Skeletal muscle satellite cell (primary cell): ENCODE data around the gene RAB11FIP4.

Experiments used
- H3K27me3 ChIP-seq: 2 replicates; pipeline ENCODE4 v1.7.0; 2013; ENCODE audit warnings: low read length; ENCODE audit not compliant: control insufficient read depth, insufficient read depth
- H3K36me3 ChIP-seq: 2 replicates; pipeline ENCODE4 v1.7.0; 2013; ENCODE audit warnings: mild to moderate bottlenecking, control low read depth, low read length; ENCODE audit not compliant: insufficient read depth
- H3K4me1 ChIP-seq: 2 replicates; pipeline ENCODE4 v1.7.0; 2013; ENCODE audit warnings: low read length; ENCODE audit not compliant: control insufficient read depth, insufficient read depth
- H3K4me2 ChIP-seq: 2 replicates; pipeline ENCODE4 v1.7.0; 2013; ENCODE audit warnings: mild to moderate bottlenecking, low read length
- H3K4me3 ChIP-seq: 2 replicates; pipeline ENCODE4 v1.7.0; 2013; ENCODE audit warnings: low read length
- H3K9ac ChIP-seq: 2 replicates; pipeline ENCODE4 v1.7.0; 2013; ENCODE audit warnings: mild to moderate bottlenecking, low read depth, low read length, moderate library complexity
- H3K9me3 ChIP-seq: replicated peaks from 2 replicates; pipeline ENCODE4 v1.7.0; 2013; ENCODE audit warnings: mild to moderate bottlenecking, control low read depth, low read length

RAB11FIP4 gene

DNA sequence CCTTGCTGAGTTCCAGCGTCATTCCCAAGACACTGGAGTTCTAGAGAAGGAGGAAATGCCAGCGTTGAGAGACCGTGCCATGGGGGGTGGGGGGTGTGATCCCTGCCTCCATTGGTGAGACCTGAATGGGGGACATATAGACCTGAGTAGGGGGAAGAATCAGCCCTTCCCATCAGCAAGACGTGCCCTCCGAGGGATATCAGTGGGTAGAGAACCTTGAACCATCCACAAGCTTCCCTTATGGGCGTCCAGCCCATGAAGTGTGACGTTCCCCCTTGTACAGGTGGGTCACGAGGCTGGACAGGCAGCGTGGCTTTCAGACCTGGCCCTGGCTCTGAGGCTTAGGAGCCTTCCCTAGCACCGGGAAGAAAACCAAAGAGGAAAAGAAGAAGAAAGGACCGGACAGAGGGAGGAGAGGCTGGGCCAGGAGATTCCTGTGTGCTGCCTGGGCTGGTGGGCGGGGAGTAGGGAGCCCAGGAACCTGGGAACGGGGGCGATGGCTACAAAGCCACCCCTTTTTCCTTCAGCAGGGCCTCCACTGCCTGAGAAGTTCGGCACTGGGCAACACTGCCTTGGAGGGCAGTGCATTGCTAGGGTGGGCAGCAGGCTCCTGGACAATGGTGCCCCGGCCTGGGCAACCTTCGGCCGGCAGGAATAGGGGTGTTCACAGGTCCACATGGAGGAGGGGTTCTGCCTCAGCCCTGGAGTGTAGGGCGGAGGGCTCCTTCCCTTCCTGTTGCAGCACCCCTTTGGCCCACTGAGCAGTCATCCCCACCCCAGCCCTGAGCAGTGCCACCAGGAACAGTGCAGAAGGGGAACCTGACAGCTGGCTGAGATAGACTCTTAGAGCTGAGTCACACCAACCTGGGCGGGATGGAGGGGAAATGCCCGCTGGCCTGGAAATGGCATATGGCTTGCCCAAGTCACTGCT is 7.2 kb downstream of the RAB11FIP4 start:
- no peak overlapping the region for H3K4me2 ChIP-seq
- H3K9me3 ChIP-seq = no peaks in the 10 kb centered on the region
- no peak overlapping the region for H3K9ac ChIP-seq
- H3K36me3 ChIP-seq = no peaks in the 10 kb centered on the region
- H3K27me3 ChIP-seq = peaks cover 22% of the 10 kb centered on the region
- no peaks in the 10 kb centered on the region for H3K4me1 ChIP-seq
- H3K4me3 ChIP-seq = no peak overlapping the region

DNA sequence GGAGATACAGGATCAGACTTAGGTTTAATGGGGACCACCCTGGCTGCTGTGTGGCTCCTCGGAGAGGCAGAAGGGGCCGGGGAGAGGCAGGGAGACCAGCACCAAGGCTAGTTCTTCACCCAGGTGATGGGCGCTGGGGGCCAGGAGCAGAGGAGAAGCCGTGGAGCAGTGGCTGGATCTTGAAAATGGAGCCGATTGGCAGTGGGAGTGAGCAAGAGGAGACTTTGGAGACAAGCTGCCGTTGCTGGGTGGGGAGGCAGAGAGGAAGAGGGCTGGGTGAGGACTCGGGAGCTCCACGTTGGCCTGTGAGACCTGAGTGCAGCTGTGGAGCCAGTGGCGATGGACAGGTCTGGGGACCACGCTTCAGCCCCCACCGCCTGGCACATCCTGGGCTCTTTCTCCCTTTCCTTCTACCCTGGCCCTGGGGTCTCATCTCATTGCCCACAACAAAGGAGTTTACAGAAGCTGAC is 9.0 kb downstream of the RAB11FIP4 start:
- Histone ChIP-seq H3K4me3 (no peak overlapping the region), H3K36me3 (no peaks in the 10 kb centered on the region), H3K4me2 (no peak overlapping the region), H3K9me3 (no peaks in the 10 kb centered on the region), H3K27me3 (peaks cover 17% of the 10 kb centered on the region), H3K9ac (no peak overlapping the region), H3K4me1 (no peaks in the 10 kb centered on the region)

DNA sequence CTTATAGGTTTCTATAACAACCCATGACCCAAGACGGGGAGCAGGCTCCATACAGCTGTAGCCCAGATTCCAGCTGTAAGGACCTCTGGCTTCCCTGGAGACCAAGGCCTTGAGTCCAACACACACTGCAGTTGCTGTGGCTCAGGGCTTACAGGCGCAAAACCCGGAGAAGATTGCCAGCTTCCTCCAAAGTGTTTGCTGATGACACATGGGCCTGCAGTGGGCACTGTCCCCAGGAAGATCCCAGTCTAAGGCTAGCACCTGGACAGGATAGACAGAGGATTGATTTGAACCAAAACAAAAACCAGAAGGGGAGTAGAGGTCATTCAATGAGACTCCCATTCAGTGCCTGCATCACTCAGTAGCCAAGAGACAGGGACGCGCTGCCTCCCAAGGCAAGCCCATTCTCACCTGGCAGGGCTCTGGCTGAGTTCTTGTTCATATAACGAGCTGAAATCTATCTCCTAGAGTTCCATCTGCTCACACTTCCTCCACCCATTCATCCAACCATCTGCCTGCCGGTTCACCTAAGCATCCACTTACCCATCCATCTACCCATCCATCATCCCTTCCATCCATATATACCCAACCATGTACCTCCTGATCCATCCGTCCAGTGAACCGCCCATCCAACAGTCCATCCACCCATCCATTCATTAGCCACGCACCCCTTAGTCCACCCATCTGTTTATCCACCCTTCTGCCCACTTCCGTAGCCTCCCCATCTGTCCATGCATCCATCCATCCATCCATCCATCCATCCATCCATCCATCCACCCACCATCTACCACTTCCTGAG is 10.2 kb downstream of the RAB11FIP4 start:
- Histone ChIP-seq H3K9me3 (no peaks in the 10 kb centered on the region), H3K4me2 (no peak overlapping the region), H3K4me1 (no peaks in the 10 kb centered on the region)

DNA sequence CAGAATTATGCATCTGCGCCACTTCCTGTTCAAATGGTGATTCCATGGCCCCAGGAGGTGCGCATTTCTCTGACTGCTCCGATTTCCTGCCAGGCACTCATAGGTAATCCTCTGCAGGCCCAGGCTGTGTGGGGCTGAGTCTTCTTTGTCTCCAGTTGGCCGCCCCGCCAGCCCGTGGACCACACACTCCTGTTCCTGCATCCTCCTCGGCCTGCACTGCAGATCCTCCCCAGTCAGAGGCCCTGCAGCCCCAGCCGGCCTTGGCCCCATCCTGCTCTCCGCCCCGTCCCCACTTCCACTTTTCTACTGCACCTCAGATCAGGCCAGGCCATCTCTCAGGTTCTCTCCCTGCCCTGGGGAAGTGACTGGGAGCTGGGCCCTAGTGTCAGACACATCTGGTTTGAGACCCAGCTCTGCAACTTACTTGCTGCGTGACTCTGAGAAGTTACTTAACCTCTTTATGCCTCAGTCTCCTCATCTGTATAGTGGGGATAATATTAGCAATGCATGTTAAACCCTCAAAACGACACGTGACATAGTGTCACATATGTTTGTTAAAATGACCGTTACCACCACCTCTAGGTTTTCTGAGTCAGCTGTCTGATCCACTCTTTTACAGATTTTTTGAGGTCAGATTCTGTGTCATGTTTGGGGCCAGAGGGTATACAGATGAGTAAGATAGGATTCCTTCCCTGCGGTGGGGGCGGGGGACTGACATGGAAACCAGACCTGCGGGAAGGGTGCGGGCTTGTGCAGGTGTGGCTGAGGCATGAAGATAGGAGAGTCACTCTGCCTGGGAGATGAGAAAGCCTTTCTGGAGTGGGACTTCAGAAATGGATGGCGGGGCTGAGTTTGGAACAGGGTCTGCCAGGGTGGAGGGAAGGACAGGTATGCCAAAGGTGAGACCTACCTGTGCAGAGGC is 12.8 kb downstream of the RAB11FIP4 start:
- peaks cover 13% of the 10 kb centered on the region for H3K27me3 ChIP-seq
- no peaks in the 10 kb centered on the region for H3K36me3 ChIP-seq
- H3K9ac ChIP-seq = no peak overlapping the region

More for the DNA sequence above, 10.2 kb downstream of the RAB11FIP4 start:
- Histone ChIP-seq H3K27me3 (peaks cover 20% of the 10 kb centered on the region), H3K36me3 (no peaks in the 10 kb centered on the region), H3K4me3 (no peak overlapping the region), H3K9ac (no peak overlapping the region)

DNA sequence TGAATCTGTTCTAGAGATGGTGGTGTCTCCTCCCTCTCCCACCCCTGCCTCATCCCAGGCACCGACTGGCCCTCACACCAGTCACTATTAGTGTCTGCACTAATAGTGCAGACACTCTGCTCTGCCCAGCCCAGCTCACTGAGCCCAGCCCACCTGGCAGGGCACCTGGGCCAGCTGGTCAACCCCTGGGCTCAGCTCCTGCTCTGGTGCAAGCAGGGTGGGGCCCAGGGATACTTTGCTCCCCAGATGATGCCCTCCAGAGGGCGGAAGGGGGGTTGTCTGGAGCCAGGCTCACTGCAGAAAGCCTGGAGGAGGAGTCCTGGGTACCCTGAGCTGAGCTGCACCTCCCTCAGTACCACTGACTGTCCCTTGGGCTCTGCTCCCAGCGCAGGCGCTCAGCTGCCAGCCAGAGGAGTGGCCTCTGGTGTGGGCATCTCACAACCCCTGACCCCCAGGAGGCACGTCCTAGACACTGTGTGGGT is 14.5 kb downstream of the RAB11FIP4 start:
- no peak overlapping the region for H3K9ac ChIP-seq
- no peaks in the 10 kb centered on the region for H3K36me3 ChIP-seq
- H3K27me3 ChIP-seq = peaks cover 13% of the 10 kb centered on the region
- H3K4me2 ChIP-seq = no peak overlapping the region
- H3K4me1 ChIP-seq = no peaks in the 10 kb centered on the region
- H3K4me3 ChIP-seq = no peak overlapping the region
- H3K9me3 ChIP-seq = no peaks in the 10 kb centered on the region

More for the DNA sequence above, 12.8 kb downstream of the RAB11FIP4 start:
- H3K4me2 ChIP-seq = no peak overlapping the region
- H3K4me1 ChIP-seq = no peaks in the 10 kb centered on the region
- H3K4me3 ChIP-seq = no peak overlapping the region
- no peaks in the 10 kb centered on the region for H3K9me3 ChIP-seq

DNA sequence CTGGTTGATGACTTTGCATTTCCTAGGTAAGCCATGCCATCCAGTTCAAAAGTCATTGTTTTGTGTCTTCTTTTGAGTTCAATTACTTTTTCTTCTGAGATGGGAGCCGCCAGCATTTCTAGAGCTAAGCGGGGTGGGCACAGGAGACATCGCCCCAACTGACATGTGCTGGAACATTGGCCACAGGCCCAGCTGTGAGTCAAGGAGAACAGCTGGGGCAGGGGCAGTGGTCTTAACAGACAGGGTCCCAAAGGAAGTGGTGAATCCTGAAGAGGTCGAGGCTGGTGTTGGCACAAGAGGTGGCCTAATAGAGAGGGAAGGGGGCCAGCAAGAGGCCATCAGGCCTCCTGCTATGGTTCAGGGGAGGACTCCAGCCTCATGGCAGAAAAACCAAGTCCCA is 17.1 kb downstream of the RAB11FIP4 start:
- peaks cover 18% of the 10 kb centered on the region for H3K27me3 ChIP-seq
- no peak overlapping the region for H3K4me3 ChIP-seq
- no peaks in the 10 kb centered on the region for H3K36me3 ChIP-seq

DNA sequence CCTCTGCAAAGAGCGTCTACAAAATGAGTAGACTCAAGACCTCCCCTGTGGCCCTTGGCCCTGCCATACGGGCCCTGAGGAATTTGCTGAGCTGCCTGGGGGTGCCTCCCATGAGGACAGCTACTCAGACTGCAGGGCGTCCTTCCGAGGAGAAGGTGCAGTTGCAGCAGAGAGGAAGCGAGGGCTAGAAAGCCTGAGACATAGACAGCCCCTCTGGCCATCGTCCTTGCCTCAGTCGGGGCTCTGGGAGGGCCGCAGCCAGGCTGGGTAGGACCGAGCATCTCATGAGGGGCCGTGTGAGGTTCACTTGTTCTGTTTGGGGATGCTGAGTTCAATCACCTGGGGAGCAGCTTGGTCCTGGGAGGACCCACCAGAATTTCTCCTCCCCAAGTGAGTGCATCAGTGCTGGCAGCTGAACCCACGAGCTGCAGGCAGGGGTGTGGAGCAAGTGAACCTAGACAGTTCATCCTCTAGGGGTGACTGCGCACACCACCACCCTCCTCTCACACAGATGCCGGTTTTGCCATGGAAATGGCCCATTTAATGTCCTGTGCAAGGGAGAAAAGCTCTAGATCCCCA is 20.3 kb downstream of the RAB11FIP4 start:
- Histone ChIP-seq H3K4me2 (no peak overlapping the region), H3K9ac (no peak overlapping the region), H3K9me3 (no peaks in the 10 kb centered on the region), H3K4me3 (no peak overlapping the region), H3K27me3 (peaks cover 12% of the 10 kb centered on the region), H3K4me1 (peaks cover 17% of the 10 kb centered on the region), H3K36me3 (no peaks in the 10 kb centered on the region)

More for the DNA sequence above, 17.1 kb downstream of the RAB11FIP4 start:
- Histone ChIP-seq H3K4me2 (no peak overlapping the region), H3K4me1 (peaks cover 7% of the 10 kb centered on the region), H3K9ac (no peak overlapping the region), H3K9me3 (no peaks in the 10 kb centered on the region)

DNA sequence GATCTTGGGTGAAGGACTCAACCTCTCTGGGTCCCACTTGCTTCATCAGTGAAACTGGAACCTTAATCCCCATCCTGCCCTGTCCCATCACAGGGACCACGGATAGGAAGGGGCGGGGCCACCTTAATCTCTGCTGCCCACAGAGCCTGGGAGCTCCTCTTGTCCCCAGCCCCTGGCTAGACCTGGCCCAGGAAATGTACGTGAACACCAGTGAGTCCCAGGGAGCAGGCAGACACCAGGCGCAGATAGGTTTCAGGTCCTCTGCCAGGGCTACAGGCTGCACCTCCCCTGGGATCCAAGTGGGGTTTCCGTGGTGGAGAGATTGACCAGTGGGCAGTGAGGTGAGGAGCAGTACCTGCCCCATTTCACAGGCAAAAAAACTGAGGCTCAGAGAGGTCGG is 21.0 kb downstream of the RAB11FIP4 start:
- H3K36me3 ChIP-seq = no peaks in the 10 kb centered on the region
- H3K27me3 ChIP-seq = peaks cover 9% of the 10 kb centered on the region
- no peak overlapping the region for H3K4me2 ChIP-seq
- H3K4me1 ChIP-seq = peaks cover 17% of the 10 kb centered on the region
- no peak overlapping the region for H3K9ac ChIP-seq
- H3K9me3 ChIP-seq = no peaks in the 10 kb centered on the region
- H3K4me3 ChIP-seq = no peak overlapping the region

DNA sequence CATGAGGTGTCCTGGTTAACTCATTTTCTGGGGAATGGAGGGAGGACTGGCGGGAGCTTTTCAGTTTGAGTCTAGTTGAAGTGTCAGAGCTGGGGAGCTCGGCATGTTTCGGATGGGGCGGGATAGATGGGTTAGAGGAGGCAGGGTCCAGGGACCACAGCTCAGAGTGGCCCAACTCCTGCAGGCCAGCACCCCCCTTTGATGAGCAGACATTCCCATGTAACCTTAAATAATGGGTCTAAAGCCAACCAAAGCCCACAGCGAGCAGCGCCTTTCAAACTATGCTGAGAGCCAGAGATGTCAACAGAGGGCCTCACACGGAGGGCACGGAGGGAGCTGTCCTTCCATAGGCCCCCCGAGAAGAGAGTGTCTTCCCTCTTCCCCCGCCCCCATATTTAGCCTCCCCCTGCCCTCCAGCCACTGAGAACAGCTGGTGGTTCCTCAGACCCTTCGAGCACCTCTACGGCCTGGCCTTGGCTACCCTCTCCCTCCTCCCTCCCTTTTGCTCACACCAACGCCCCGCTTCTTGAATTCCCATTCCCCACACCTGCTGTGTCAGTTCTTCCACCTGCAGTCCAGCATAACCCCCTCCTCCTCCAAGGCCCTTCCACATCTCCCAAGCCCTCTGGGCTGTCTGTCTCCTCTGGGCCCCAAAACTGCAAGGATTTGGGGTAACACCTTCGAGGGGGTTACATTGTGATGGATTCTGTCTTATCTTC is 21.8 kb downstream of the RAB11FIP4 start:
- no peaks in the 10 kb centered on the region for H3K36me3 ChIP-seq
- no peak overlapping the region for H3K9ac ChIP-seq
- no peaks in the 10 kb centered on the region for H3K9me3 ChIP-seq
- no peak overlapping the region for H3K4me3 ChIP-seq
- H3K4me1 ChIP-seq = peaks cover 17% of the 10 kb centered on the region
- H3K27me3 ChIP-seq = peaks cover 5% of the 10 kb centered on the region
- H3K4me2 ChIP-seq = no peak overlapping the region

DNA sequence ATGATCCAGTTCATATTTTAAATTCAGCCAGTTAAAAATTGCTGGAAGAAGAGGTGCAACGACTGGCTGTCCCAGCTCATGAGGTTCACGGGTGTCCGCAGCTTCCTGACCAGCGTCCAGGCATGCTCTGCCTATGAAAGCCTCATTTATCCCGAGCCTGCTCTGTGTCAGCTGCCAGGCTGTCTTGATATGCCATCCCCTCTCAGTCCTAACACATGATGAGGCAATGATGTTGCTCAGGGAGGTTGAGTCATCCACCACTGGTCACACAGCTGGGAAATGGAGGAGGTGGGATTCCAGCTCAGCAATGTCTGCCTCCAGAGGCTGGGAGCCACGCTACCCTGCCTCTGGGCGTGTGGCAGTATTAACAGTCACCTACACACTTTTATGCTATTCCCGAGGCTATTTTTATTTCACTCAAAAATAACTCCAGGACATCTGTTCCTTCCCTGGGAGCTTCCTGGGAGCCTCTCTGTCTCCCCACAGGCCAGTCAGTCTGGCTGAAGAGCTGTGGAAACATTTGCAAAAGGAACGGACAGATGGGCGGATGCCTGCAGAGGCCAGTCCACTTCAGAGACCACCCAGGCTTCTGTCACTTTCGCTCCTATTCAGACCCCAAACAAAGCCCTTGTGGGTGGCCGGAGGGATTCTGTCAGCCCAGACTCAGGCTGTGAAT is 22.5 kb downstream of the RAB11FIP4 start:
- H3K4me3 ChIP-seq = no peak overlapping the region
- no peaks in the 10 kb centered on the region for H3K9me3 ChIP-seq
- H3K27me3 ChIP-seq = peaks cover 5% of the 10 kb centered on the region
- no peak overlapping the region for H3K4me2 ChIP-seq
- peaks cover 17% of the 10 kb centered on the region for H3K4me1 ChIP-seq
- H3K9ac ChIP-seq = no peak overlapping the region
- H3K36me3 ChIP-seq = no peaks in the 10 kb centered on the region
